Activated T-cell treated with anti-CD3 and anti-CD28 coated beads, Interleukin-2, amount 50 U/mL, for 4 hours (primary cell): ENCODE results near the gene CMIP. TPM values are rescaled to one million over a fixed set of nuclear protein-coding genes. Genes with fewer than 3 reads are reported as not detected.

Experiments used
- ATAC-seq, 2 donors: fragments of 200-7000 bp; cut with Tn5 transposase; one replicate each; pipeline ENCODE4 v1.10.0; 2021
- DNase-seq: peaks from one replicate; pipeline ENCODE4 v3.0.0-alpha.2; 2020
- H3K27me3 Mint-ChIP-seq: one replicate; pipeline ENCODE4 v1.8.0; 2021; ENCODE audit warnings: low read depth, mixed read lengths
- H3K36me3 Mint-ChIP-seq: one replicate; pipeline ENCODE4 v1.8.0; 2022; ENCODE audit warnings: mixed read lengths; ENCODE audit not compliant: insufficient read depth
- H3K4me1 Mint-ChIP-seq: one replicate; pipeline ENCODE4 v1.8.0; 2021; ENCODE audit warnings: low read depth, mixed read lengths
- H3K4me3 Mint-ChIP-seq: one replicate; pipeline ENCODE4 v1.8.0; 2021; ENCODE audit warnings: mild to moderate bottlenecking, moderate library complexity, mixed read lengths
- H3K9me3 Mint-ChIP-seq: one replicate; pipeline ENCODE4 v1.8.0; 2021; ENCODE audit warnings: mixed read lengths
- total RNA-seq, 3 donors: library from RNA; stranded (reverse); gene quantifications; one replicate each; pipeline ENCODE4 v1.2.1, GENCODE V29; 2021

The CMIP gene
- total RNA-seq, 3 donors from 2014 or later, result 20.8 to 23.5 (median 21.9) TPM

- H3K4me3 Mint-ChIP-seq, result no peak overlapping the region
- DNase-seq (no peak), ATAC-seq (no peak)
- peaks cover 3% of the 10 kb centered on the region for H3K36me3 Mint-ChIP-seq
- peaks cover 35% of the 10 kb centered on the region for H3K4me1 Mint-ChIP-seq
- H3K27me3 Mint-ChIP-seq, result no peaks in the 10 kb centered on the region
- H3K9me3 Mint-ChIP-seq, result no peaks in the 10 kb centered on the region
Measured at GRCh38 chr16:81530814-81531213, 86.2 kb downstream of the CMIP start.

GRCh38 chr16:81531419-81531821, 86.8 kb downstream of the CMIP start:
- Mint-ChIP-seq H3K4me3 (no peak overlapping the region), H3K36me3 (peaks cover 5% of the 10 kb centered on the region), H3K27me3 (no peaks in the 10 kb centered on the region), H3K9me3 (no peaks in the 10 kb centered on the region), H3K4me1 (peaks cover 29% of the 10 kb centered on the region)
- no peak for DNase-seq
- no peak for ATAC-seq

- Mint-ChIP-seq H3K36me3 (peaks cover 7% of the 10 kb centered on the region), H3K9me3 (no peaks in the 10 kb centered on the region), H3K4me3 (no peak overlapping the region), H3K4me1 (peaks cover 18% of the 10 kb centered on the region), H3K27me3 (no peaks in the 10 kb centered on the region)
- no peak for ATAC-seq
- DNase-seq, result no peak
Measured at GRCh38 chr16:81532491-81533174, 88.0 kb downstream of the CMIP start.

- ATAC-seq (no peak), DNase-seq (no peak)
- peaks cover 17% of the 10 kb centered on the region for H3K4me1 Mint-ChIP-seq
- H3K36me3 Mint-ChIP-seq, result peaks cover 7% of the 10 kb centered on the region
- H3K9me3 Mint-ChIP-seq, result no peaks in the 10 kb centered on the region
- H3K27me3 Mint-ChIP-seq, result no peaks in the 10 kb centered on the region
- H3K4me3 Mint-ChIP-seq, result no peak overlapping the region
Measured at GRCh38 chr16:81533175-81533507, 88.5 kb downstream of the CMIP start.

GRCh38 chr16:81535679-81536360, 91.2 kb downstream of the CMIP start:
- ATAC-seq, result no peak
- peaks cover 10% of the 10 kb centered on the region for H3K36me3 Mint-ChIP-seq
- H3K4me3 Mint-ChIP-seq, result no peak overlapping the region
- no peak for DNase-seq
- H3K9me3 Mint-ChIP-seq, result no peaks in the 10 kb centered on the region
- no peaks in the 10 kb centered on the region for H3K27me3 Mint-ChIP-seq
- H3K4me1 Mint-ChIP-seq, result peaks cover 8% of the 10 kb centered on the region

GRCh38 chr16:81536648-81537047, 92.0 kb downstream of the CMIP start:
- Mint-ChIP-seq H3K27me3 (no peaks in the 10 kb centered on the region), H3K36me3 (peaks cover 10% of the 10 kb centered on the region), H3K4me3 (no peak overlapping the region), H3K4me1 (peaks cover 9% of the 10 kb centered on the region), H3K9me3 (no peaks in the 10 kb centered on the region)
- DNase-seq (no peak), ATAC-seq (no peak)

- Mint-ChIP-seq H3K9me3 (no peaks in the 10 kb centered on the region), H3K27me3 (no peaks in the 10 kb centered on the region), H3K36me3 (peaks cover 10% of the 10 kb centered on the region), H3K4me1 (peaks cover 8% of the 10 kb centered on the region), H3K4me3 (no peak overlapping the region)
- ATAC-seq, result no peak
- DNase-seq, result no peak
Measured at GRCh38 chr16:81537721-81538561, 93.3 kb downstream of the CMIP start.

GRCh38 chr16:81539009-81539758, 94.6 kb downstream of the CMIP start:
- Mint-ChIP-seq H3K4me3 (no peak overlapping the region), H3K4me1 (peaks cover 16% of the 10 kb centered on the region), H3K27me3 (no peaks in the 10 kb centered on the region), H3K9me3 (no peaks in the 10 kb centered on the region), H3K36me3 (peaks cover 10% of the 10 kb centered on the region)
- DNase-seq (no peak), ATAC-seq (no peak)

GRCh38 chr16:81539759-81540472, 95.3 kb downstream of the CMIP start:
- Mint-ChIP-seq H3K4me1 (peaks cover 20% of the 10 kb centered on the region), H3K27me3 (no peaks in the 10 kb centered on the region), H3K36me3 (peaks cover 10% of the 10 kb centered on the region), H3K4me3 (no peak overlapping the region), H3K9me3 (no peaks in the 10 kb centered on the region)
- DNase-seq, result no peak
- no peak for ATAC-seq

- H3K4me3 Mint-ChIP-seq, result no peak overlapping the region
- DNase-seq (no peak), ATAC-seq (no peak)
- H3K36me3 Mint-ChIP-seq, result peaks cover 7% of the 10 kb centered on the region
- peaks cover 29% of the 10 kb centered on the region for H3K4me1 Mint-ChIP-seq
- H3K9me3 Mint-ChIP-seq, result no peaks in the 10 kb centered on the region
- no peaks in the 10 kb centered on the region for H3K27me3 Mint-ChIP-seq
Measured at GRCh38 chr16:81541314-81541713, 96.7 kb downstream of the CMIP start.

GRCh38 chr16:81542609-81543570, 98.3 kb downstream of the CMIP start:
- peaks cover 36% of the 10 kb centered on the region for H3K4me1 Mint-ChIP-seq
- no peak overlapping the region for H3K4me3 Mint-ChIP-seq
- ATAC-seq (no peak), DNase-seq (no peak)
- no peaks in the 10 kb centered on the region for H3K9me3 Mint-ChIP-seq
- H3K36me3 Mint-ChIP-seq, result peaks cover 5% of the 10 kb centered on the region
- H3K27me3 Mint-ChIP-seq, result no peaks in the 10 kb centered on the region

GRCh38 chr16:81543571-81543970, 99.0 kb downstream of the CMIP start:
- Mint-ChIP-seq H3K9me3 (no peaks in the 10 kb centered on the region), H3K27me3 (no peaks in the 10 kb centered on the region), H3K4me3 (no peak overlapping the region), H3K4me1 (peaks cover 36% of the 10 kb centered on the region), H3K36me3 (peaks cover 3% of the 10 kb centered on the region)
- DNase-seq (no peak), ATAC-seq (no peak)

GRCh38 chr16:81544261-81544660, 99.7 kb downstream of the CMIP start:
- no peaks in the 10 kb centered on the region for H3K27me3 Mint-ChIP-seq
- H3K36me3 Mint-ChIP-seq, result peaks cover 2% of the 10 kb centered on the region
- no peaks in the 10 kb centered on the region for H3K9me3 Mint-ChIP-seq
- ATAC-seq, result no peak
- peaks cover 36% of the 10 kb centered on the region for H3K4me1 Mint-ChIP-seq
- DNase-seq, result no peak
- H3K4me3 Mint-ChIP-seq, result no peak overlapping the region
